ENCODE data around the gene AP4M1. TPM values are rescaled to one million over a fixed set of nuclear protein-coding genes. Genes with fewer than 3 reads are reported as not detected.
"Not testable (repeated sequence)": the region's sequence is repeated elsewhere in the genome, so short reads cannot be mapped to it uniquely, and the experiment has no call there.

Gene AP4M1
- total and polyA plus RNA-seq, 5 experiments from 2014 or later, result 1.7 to 10.9 (median 3.6) TPM

DNA sequence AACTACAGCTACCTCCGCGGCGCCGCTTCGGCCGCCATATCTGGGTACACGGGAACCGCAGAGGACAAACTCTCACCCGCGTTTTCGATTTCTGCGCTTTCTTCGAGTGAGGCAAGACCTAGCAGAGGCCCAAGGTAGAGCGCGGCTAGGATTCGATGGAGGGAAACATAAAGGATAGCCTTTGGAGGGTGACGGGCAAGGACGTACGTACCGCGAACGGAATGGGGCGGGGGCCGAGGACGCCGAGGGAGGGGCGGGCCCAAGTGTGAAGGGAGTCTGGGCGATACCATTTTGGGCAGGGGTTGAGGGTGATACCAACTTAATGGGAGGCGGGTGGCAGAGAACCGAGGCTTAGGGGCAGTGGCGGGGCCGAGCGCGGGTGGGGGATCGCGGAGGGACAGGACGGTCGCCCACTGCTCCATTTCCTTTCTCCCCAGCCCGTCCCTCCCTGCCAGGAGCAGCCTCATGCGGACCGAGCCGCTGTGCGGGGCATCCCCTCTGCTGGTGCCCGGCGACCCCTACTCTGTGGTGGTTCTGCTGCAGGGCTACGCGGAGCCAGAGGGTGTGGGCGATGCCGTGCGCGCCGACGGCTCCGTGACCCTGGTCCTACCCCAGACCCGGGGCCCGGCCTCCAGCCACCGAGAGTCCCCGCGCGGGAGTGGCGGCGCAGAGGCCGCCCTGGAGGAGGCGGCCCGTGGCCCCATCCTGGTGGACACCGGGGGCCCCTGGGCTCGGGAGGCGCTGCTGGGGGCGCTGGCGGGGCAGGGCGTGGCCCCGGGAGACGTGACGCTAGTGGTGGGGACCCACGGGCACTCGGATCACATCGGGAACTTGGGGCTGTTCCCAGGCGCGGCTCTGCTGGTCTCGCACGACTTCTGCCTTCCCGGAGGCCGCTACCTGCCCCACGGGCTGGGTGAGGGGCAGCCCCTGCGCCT lies 25.8 kb downstream of the AP4M1 start, which contains the start of gene MBLAC1:
Gene MBLAC1 (plus strand): TSS at position 37 of the 935 bp plus-strand sequence. CDS start 429 bp downstream, at position 466.
- Mint-ChIP-seq H3K4me1 (peaks cover 14 to 49% (median 45%) of the 10 kb centered on the region in 4 donors), H3K9me3 (no peaks in the 10 kb centered on the region), H3K36me3 (peaks cover 0 to 5% (median 0%) of the 10 kb centered on the region in 3 donors), H3K27ac (peak within 1 kb of the TSS; percentile 99 to 100 (median 100)), H3K4me3 (peak within 1 kb of the TSS; percentile 97 to 100 (median 99)), H3K27me3 (no peaks in the 10 kb centered on the region)
- ATAC-seq (peak; percentile 75 to 77), DNase-seq (peak; percentile 84 to 98 (median 91))
- POLR2A ChIA-PET, result interaction anchor here (0.6 to 15.9 kb wide), 31 partner anchors 7 to 310 kb away, joined by 3 to 252 read pairs (median 5); partner anchors contain the start of genes AP4M1, COPS6, GAL3ST4 and GPC2

DNA sequence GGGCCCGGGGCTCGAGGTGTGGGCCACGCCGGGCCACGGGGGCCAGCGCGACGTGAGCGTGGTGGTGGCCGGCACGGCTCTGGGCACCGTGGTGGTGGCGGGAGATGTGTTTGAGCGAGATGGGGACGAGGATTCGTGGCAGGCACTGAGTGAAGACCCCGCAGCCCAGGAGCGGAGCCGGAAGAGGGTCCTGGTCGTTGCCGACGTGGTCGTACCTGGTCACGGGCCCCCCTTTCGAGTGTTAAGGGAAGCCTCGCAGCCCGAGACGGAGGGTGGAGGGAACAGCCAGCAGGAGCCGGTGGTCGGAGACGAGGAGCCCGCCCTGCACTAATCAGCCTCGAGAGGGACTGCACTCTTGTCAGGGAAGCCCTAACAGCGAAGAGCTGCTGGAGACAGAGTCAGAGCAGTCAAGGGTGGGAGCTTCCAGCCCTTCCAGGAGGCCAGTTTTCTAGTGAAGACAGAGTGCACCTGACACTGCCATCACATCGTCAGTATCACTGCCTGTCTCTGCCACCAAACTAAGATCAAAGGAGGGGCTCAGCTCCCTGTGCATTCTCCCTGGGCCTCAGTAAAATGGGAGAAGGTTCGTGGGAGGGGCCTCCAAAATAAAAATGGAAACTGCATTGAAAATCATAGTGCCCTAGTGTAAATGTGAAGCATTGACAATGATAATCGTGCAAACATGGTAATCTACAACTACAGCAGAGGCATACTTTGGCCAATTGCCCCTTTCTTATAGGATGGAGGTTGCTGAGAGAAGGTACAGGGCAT lies 26.6 kb downstream of the AP4M1 start:
- H3K4me3 Mint-ChIP-seq, result peak overlapping the region; percentile 73 to 99 (median 83)
- H3K27me3 Mint-ChIP-seq, result no peaks in the 10 kb centered on the region
- DNase-seq (peak in 4 of 10 donors; percentile 11 to 38 (median 32)), ATAC-seq (peak; percentile 9 to 11)
- H3K27ac Mint-ChIP-seq, result peak overlapping the region in 9 of 10 donors; percentile 50 to 90 (median 85)
- peaks cover 0 to 2% (median 0%) of the 10 kb centered on the region in 3 donors for H3K36me3 Mint-ChIP-seq
- peaks cover 19 to 52% (median 50%) of the 10 kb centered on the region in 4 donors for H3K4me1 Mint-ChIP-seq
- no peaks in the 10 kb centered on the region for H3K9me3 Mint-ChIP-seq
- POLR2A ChIA-PET, result interaction anchor here (0.6 to 15.9 kb wide), 14 partner anchors 8 to 302 kb away, joined by 3 to 252 read pairs (median 4); partner anchors contain the start of genes AP4M1, COPS6, GPC2 and LAMTOR4

DNA sequence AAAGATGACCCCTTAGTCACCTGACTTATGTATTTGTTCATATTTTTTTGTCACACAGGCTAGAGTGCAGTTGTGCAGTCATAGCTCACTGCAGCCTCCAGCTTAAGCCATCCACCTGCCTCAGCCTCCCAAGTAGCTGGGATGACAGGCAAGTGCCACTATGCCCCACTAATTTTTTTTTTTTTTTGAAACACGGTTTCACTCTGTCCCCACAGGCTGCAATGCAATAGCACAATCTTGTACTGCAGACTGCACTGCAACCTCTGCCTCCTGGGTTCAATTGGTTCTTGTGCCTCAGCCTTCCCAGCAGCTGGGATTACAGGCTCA lies 27.2 kb downstream of the AP4M1 start:
- peak overlapping the region in 7 of 10 donors; percentile 7 to 88 (median 82) for H3K27ac Mint-ChIP-seq
- no peaks in the 10 kb centered on the region for H3K27me3 Mint-ChIP-seq
- H3K4me3 Mint-ChIP-seq, result peak overlapping the region; percentile 73 to 99 (median 83)
- POLR2A ChIA-PET, result interaction anchor here (0.6 to 15.9 kb wide), 14 partner anchors 8 to 302 kb away, joined by 3 to 252 read pairs (median 3); partner anchors contain the start of genes AP4M1, COPS6, GPC2 and LAMTOR4
- H3K4me1 Mint-ChIP-seq, result peaks cover 19 to 53% (median 50%) of the 10 kb centered on the region in 4 donors
- H3K9me3 Mint-ChIP-seq, result no peaks in the 10 kb centered on the region
- no peak for ATAC-seq
- H3K36me3 Mint-ChIP-seq, result no peaks in the 10 kb centered on the region
- DNase-seq, result no peak

DNA sequence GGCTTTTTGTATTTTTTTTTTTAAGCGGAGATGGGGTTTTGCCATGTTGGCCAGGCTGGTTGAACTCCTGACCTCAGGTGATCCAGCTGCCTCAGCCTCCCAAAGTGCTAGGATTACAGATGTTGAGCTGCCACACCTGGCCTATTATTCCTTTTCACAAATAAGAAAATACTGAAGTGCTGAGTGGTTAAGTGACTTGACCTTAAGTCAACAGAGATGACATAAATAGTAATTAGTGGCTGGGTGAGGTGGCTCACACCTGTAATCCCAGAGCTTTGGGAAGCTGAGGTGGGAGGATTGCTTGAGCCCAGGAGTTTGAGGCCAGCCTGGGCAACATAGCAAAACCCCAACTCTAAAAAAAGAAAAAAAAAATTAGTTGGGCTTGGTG lies 28.8 kb downstream of the AP4M1 start:
- not testable (repeated sequence) for H3K4me3 Mint-ChIP-seq, H3K36me3 Mint-ChIP-seq, H3K27me3 Mint-ChIP-seq, DNase-seq, ATAC-seq, H3K9me3 Mint-ChIP-seq, H3K27ac Mint-ChIP-seq
- peaks cover 14 to 41% (median 39%) of the 10 kb centered on the region in 4 donors for H3K4me1 Mint-ChIP-seq
- POLR2A ChIA-PET, result interaction anchor here (0.6 to 15.9 kb wide), 8 partner anchors 10 to 136 kb away, joined by 3 to 252 read pairs (median 7); partner anchors contain the start of genes AP4M1, CNPY4, GPC2 and LAMTOR4

DNA sequence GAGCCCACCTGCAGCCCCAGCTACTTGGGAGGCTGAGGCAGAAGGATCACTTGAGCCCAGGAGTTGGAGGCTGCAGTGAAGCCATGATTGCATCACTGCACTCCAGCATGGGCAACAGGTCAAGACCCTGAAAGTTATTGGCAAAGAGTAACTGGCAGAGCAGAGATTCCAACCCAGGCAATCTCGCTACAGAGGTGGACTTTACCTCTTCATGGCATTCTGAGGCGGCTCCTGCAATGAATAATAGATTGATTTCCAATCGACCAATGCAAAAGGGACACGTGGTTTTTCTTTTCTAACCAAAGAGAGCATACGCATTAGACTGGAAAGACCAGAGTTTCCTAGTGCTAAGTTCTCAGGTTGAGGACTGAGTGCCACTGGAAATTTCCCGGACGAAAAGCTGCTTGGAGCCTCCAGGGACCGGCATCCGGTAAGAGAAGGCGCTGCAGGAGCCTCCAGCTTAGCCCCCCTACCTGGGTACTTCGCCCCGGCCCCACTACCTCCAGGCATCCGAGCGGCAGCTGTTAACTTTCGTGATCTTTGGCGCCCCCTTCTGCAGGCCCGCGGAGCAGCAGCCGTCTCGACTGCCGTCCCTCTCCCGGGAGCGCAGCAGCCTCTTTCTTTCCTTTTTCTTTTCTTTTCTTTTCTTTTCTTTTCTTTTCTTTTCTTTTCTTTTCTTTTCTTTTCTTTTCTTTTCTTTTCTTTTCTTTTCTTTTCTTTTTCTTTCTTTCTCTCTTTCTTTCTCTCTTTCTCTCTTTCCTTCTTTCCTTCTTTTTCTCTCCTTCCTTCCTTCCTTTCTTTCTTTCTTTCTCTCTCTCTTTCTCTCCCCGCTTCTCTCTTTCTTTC lies 29.4 kb downstream of the AP4M1 start:
- no peaks in the 10 kb centered on the region for H3K9me3 Mint-ChIP-seq
- POLR2A ChIA-PET, result interaction anchor here (0.6 to 15.9 kb wide), 9 partner anchors 11 to 298 kb away, joined by 3 to 252 read pairs (median 5); partner anchors contain the start of genes AP4M1, CNPY4, GPC2 and MCM7
- ATAC-seq (no peak), DNase-seq (peak; percentile 70 to 89 (median 82))
- peak overlapping the region in 2 of 10 donors; percentile 4 to 22 for H3K27ac Mint-ChIP-seq
- no peaks in the 10 kb centered on the region for H3K36me3 Mint-ChIP-seq
- H3K4me1 Mint-ChIP-seq, result peaks cover 14 to 35% (median 34%) of the 10 kb centered on the region in 4 donors
- no peaks in the 10 kb centered on the region for H3K27me3 Mint-ChIP-seq
- H3K4me3 Mint-ChIP-seq, result peak overlapping the region in 4 of 10 donors; percentile 8 to 31 (median 17)

DNA sequence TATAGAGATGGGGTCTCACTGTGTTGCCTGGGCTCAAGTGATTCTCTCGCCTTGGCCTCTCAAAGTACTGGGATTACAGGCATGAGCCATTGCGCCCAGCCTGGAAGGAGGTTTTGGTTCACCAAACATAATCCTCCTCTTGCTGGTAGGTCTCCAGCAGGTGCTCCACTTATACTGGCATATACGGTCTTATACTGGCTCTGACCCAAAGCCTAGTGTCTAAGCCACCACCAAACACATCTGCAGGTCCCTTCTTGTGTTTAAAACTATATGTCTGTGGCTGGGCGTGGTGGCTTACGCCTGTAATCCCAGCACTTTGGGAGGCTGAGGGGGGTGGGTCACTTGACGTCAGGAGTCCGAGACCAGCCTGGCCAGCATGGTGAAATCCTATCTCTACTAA lies 30.7 kb downstream of the AP4M1 start:
- H3K9me3 Mint-ChIP-seq, result no peaks in the 10 kb centered on the region
- H3K4me3 Mint-ChIP-seq, result peak overlapping the region in 2 of 10 donors; percentile 14 to 24
- ATAC-seq, result no peak
- H3K4me1 Mint-ChIP-seq, result peaks cover 9 to 29% (median 22%) of the 10 kb centered on the region in 4 donors
- H3K27me3 Mint-ChIP-seq, result no peaks in the 10 kb centered on the region
- POLR2A ChIA-PET, result interaction anchor here (0.7 to 3.0 kb wide), 9 partner anchors 11 to 275 kb away, joined by 3 to 16 read pairs (median 5); partner anchors contain the start of genes GAL3ST4, LAMTOR4, PVRIG and TRAPPC14
- DNase-seq, result no peak
- H3K36me3 Mint-ChIP-seq, result no peaks in the 10 kb centered on the region
- peak overlapping the region in 4 of 10 donors; percentile 50 to 82 (median 63) for H3K27ac Mint-ChIP-seq

DNA sequence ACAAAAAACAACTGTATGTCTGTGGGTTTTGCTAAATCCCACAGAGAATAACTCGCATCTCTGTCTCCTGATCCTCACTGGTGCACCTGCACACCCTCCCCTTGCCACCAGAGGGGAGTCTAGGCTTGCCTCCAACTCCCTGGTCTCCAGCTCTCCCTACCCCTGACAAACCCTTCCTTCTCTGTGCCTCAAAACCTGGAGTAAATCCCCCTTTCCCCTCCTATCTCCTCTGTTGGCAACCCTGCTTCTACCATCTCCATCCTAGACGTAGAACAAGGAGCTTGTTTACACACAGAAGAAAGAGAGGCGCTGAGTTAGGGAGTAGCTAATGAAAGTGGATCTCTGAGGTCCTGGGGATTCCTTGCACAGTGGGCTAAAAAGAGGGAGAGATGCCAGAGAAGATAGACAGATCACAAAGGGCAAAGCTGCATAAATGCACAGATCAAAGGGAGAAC lies 31.3 kb downstream of the AP4M1 start:
- peak overlapping the region in 8 of 10 donors; percentile 3 to 82 (median 32) for H3K27ac Mint-ChIP-seq
- no peaks in the 10 kb centered on the region for H3K27me3 Mint-ChIP-seq
- H3K9me3 Mint-ChIP-seq, result no peaks in the 10 kb centered on the region
- peak; percentile 77 to 78 for ATAC-seq
- POLR2A ChIA-PET, result interaction anchor here (0.7 to 3.0 kb wide), 11 partner anchors 12 to 275 kb away, joined by 3 to 16 read pairs (median 5); partner anchors contain the start of genes GAL3ST4, LAMTOR4, PVRIG and TRAPPC14
- H3K36me3 Mint-ChIP-seq, result no peaks in the 10 kb centered on the region
- peaks cover 9 to 29% (median 24%) of the 10 kb centered on the region in 4 donors for H3K4me1 Mint-ChIP-seq
- peak overlapping the region in 3 of 10 donors; percentile 14 to 59 (median 28) for H3K4me3 Mint-ChIP-seq
- peak; percentile 44 to 82 (median 61) for DNase-seq

DNA sequence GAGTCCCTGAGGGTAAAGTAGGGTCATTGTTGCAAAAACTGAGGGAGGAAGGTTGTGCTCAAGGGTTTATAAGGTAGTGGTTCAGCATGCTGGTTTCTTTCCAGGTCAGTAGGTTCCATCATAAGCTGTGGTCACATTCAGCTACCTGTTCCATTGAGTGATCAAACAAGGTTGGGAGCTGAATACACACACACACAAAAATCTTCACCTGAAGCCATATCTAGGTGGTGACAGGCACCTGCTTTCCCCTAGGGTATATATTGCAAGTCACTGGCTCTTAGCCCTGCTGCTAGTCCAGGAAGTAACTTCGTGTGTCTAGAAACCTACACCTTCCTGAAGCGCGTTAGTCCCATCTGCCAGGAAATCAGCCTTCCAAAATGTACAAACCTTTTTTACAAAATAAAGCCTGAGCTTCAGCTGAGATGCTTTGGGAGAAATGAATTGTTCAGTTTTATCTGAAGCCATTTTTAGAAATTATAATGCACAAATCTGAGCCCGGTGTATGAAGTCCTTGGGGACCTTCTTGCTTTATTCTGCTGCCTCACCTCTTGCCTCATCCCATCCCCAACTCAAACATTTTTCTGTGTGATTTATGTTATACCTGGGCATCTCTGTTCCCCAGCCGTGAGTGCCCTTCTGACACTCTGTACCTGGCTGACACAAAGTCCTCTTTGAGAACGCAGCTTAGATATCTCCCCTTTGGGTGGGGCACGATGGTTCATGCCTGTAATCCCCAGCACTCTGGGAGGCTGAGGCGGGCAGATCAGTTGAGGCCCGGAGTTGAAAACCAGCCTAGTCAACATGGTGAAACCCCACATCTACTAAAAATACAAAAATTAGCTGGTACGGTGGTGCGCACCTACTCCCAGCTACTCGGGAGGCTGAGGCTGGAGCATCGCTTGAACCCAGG lies 36.7 kb downstream of the AP4M1 start:
- H3K4me1 Mint-ChIP-seq, result peaks cover 0 to 22% (median 9%) of the 10 kb centered on the region in 4 donors

DNA sequence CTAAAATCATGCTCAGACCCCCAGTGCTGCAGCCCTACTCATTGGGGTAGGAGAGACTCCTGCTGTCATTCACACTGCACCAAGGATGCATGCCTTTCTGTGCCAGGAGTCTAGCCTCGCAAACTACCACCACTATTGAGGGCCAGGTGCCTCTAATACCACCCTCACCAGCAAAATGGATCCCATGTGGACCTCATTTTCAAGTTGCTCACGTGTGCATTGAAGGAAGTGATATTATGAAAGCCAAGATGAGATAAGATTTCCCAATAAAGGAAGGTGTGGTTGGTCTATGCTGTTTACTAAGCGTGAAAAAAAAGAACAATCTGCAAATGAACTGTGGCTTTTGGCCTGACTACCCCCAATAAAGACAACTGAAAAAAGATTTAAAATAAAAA lies 40.1 kb downstream of the AP4M1 start:
- H3K4me3 Mint-ChIP-seq, result no peak overlapping the region
- peak overlapping the region in 1 of 10 donors; percentile 4 for H3K27ac Mint-ChIP-seq
- POLR2A ChIA-PET, result interaction anchor here (0.6 to 1.5 kb wide), 3 partner anchors 12 to 113 kb away, joined by 6 to 7 read pairs (median 6); no protein-coding TSS in a partner anchor
- H3K27me3 Mint-ChIP-seq, result no peaks in the 10 kb centered on the region
- peaks cover 0 to 22% (median 9%) of the 10 kb centered on the region in 4 donors for H3K4me1 Mint-ChIP-seq
- ATAC-seq, result no peak
- H3K9me3 Mint-ChIP-seq, result no peaks in the 10 kb centered on the region
- no peak for DNase-seq
- H3K36me3 Mint-ChIP-seq, result no peaks in the 10 kb centered on the region

More for the DNA sequence above, 36.7 kb downstream of the AP4M1 start:
- Mint-ChIP-seq H3K27ac (peak overlapping the region in 8 of 10 donors; percentile 69 to 88 (median 79)), H3K4me3 (peak overlapping the region in 3 of 10 donors; percentile 12 to 49 (median 29)), H3K9me3 (no peaks in the 10 kb centered on the region), H3K36me3 (no peaks in the 10 kb centered on the region), H3K27me3 (no peaks in the 10 kb centered on the region)
- ATAC-seq, result peak; percentile 47 to 71
- DNase-seq, result peak in 1 of 10 donors; percentile 32
- POLR2A ChIA-PET, result interaction anchor here (0.6 to 2.5 kb wide), 12 partner anchors 10 to 157 kb away, joined by 3 to 9 read pairs (median 5); partner anchors contain the start of genes GPC2, LAMTOR4, PVRIG and STAG3

DNA sequence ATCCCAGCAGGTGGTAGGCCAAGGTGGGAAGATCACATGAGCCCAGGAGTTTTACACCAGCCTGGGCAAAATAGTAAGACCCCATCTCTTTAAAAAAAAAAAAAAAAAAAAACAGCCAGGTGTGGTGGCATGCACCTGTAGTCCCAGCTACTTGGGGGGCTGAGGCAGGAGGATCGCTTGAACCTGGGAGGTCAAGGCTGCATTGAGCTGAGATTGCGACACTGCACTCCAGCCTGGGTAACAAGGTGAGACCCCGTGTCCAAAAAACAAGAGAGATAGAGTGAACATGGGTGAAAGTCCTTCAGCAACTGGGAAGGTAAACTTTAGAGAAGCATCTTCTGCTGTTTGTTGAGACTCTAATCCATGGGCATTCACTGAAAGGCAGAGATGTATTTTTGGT lies 41.0 kb downstream of the AP4M1 start:
- POLR2A ChIA-PET, result interaction anchor here (0.7 to 1.5 kb wide), 6 partner anchors 11 to 530 kb away, joined by 3 to 10 read pairs (median 6); partner anchors contain the start of gene GAL3ST4
- Mint-ChIP-seq H3K4me1 (peaks cover 0 to 22% (median 9%) of the 10 kb centered on the region in 4 donors), H3K27ac (peak overlapping the region in 1 of 10 donors; percentile 43), H3K4me3 (no peak overlapping the region), H3K27me3 (no peaks in the 10 kb centered on the region), H3K36me3 (no peaks in the 10 kb centered on the region), H3K9me3 (no peaks in the 10 kb centered on the region)
- ATAC-seq (no peak), DNase-seq (no peak)

Data from naive thymus-derived CD8-positive, alpha-beta T cell (primary cell).